Suprapubic skin (tissue), 3 donors: ENCODE results near the gene TSPAN15.
"Not testable (repeated sequence)": the region's sequence is repeated elsewhere in the genome, so short reads cannot be mapped to it uniquely, and the experiment has no call there.

Experiments
- CTCF ChIP-seq, 2 donors: fragments of 200-600 bp in 1 of 2; fragments of 450-650 bp in 1 of 2; sonication (generic) in 1 of 2; IDR thresholded peaks; one replicate each; pipeline ENCODE4 v1.5.1; 2016 to 2019; ENCODE audit warnings: antibody characterized with exemption in 2 of 2, mild to moderate bottlenecking in 1 of 2, moderate library complexity in 1 of 2
- EP300 ChIP-seq: sonication (generic); formaldehyde crosslinking; IDR thresholded peaks from one replicate; pipeline ENCODE4 v1.6.1; 2017; ENCODE audit warnings: antibody characterized with exemption
- POLR2A ChIP-seq, 2 donors: fragments of 450-650 bp; IDR thresholded peaks; one replicate each; pipeline ENCODE4 v1.6.1; 2017; ENCODE audit warnings: antibody characterized with exemption in 2 of 2, mild to moderate bottlenecking in 2 of 2, moderate library complexity in 2 of 2

- TF ChIP-seq POLR2A (IDR thresholded peaks at IDR 0.05); EP300; CTCF (IDR thresholded peaks at IDR 0.05): not testable (repeated sequence)
These were observed 85.3 kb downstream of the TSPAN15 start for GRCh38 chr10:69536521-69536920.
